ENCODE data around the gene ACSS1.

The ACSS1 gene

DNA sequence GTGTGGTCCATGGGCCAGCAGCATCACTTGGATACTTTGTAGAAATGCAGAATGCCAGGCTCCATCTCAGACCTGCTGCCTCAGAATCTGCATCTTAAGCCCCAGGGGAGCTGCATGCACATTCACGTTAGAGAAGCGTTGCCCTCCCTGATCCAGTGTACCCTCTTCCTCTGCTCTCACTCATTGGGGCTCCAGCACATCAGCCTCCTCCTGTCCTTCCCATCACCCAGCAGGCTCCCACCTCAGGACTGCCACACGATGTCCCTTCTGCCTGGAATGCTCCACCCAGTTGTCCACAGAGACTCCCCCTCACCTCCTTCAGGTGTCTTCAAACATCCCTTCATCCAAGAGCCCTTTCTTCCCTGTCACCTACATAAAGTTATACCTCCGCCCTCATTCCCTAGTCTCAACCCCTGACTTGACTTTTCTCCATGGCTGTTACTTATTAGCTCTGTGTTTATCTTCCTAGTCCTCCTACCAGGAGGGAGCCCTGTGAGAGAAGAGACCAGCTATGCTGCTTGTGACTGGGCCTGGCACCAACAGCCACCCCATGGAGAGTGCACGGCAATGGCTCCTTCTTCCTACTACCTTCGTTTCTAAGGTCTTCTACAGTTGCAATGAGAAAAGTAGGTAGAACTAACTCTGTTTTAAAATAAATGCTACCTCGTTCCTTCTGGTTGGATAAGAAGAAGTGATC lies 3.3 kb upstream of the ACSS1 start:
- no peak for DNase-seq (ENCODE audit: low read depth)
- TF ChIP-seq, protein P1, sequence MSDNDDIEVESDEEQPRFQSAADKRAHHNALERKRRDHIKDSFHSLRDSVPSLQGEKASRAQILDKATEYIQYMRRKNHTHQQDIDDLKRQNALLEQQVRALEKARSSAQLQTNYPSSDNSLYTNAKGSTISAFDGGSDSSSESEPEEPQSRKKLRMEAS (IDR thresholded peaks at IDR 0.05; ENCODE audit: low read depth, low read length): no peak
- no peak for TF ChIP-seq POLR2A (IDR thresholded peaks at IDR 0.05; ENCODE audit: extremely low read depth, insufficient read length)
- TF ChIP-seq, protein P2, sequence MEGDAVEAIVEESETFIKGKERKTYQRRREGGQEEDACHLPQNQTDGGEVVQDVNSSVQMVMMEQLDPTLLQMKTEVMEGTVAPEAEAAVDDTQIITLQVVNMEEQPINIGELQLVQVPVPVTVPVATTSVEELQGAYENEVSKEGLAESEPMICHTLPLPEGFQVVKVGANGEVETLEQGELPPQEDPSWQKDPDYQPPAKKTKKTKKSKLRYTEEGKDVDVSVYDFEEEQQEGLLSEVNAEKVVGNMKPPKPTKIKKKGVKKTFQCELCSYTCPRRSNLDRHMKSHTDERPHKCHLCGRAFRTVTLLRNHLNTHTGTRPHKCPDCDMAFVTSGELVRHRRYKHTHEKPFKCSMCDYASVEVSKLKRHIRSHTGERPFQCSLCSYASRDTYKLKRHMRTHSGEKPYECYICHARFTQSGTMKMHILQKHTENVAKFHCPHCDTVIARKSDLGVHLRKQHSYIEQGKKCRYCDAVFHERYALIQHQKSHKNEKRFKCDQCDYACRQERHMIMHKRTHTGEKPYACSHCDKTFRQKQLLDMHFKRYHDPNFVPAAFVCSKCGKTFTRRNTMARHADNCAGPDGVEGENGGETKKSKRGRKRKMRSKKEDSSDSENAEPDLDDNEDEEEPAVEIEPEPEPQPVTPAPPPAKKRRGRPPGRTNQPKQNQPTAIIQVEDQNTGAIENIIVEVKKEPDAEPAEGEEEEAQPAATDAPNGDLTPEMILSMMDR (IDR thresholded peaks at IDR 0.05; ENCODE audit: low read depth, low read length): no peak
- H3K4me3 ChIP-seq (ENCODE audit: low read depth, low read length): no peak overlapping the region

DNA sequence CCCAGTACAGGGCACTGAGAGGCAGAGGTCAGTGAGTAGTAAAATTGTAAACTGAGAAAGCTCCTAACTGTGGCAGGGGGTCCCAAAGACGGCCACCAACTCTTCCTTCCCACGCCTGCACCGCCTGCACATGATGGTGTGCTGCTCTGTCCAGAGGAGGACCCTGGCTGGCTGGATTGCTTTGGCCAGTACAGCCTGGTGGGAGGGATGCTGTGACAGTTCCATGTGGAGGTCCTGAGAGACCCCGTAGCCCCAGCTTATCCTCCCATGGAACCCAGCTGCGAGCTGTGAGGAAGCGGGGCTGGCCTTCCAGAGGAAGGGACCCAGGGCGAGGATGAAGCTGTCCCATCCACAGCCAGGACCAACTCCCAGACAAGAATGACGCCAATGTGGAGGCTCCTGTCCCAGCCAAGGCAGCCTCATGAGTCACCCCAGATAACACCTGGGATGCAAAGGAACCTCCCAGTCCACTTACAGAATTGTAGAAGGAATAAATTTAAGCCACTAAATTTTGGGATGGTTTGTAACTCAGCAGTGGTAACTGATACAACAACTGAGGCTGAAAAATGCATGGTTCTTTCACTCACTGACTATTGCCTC lies 2.0 kb upstream of the ACSS1 start:
- no peak for DNase-seq (ENCODE audit: low read depth)
- no peak overlapping the region for H3K4me3 ChIP-seq (ENCODE audit: low read depth, low read length)
- no peak for TF ChIP-seq MYC (IDR thresholded peaks at IDR 0.05; ENCODE audit: low read depth, low read length)
- TF ChIP-seq, protein P2 (IDR thresholded peaks at IDR 0.05; ENCODE audit: low read depth, low read length): no peak
- no peak for TF ChIP-seq POLR2A (IDR thresholded peaks at IDR 0.05; ENCODE audit: extremely low read depth, insufficient read length)
- TF ChIP-seq, protein P1 (IDR thresholded peaks at IDR 0.05; ENCODE audit: low read depth, low read length): no peak

DNA sequence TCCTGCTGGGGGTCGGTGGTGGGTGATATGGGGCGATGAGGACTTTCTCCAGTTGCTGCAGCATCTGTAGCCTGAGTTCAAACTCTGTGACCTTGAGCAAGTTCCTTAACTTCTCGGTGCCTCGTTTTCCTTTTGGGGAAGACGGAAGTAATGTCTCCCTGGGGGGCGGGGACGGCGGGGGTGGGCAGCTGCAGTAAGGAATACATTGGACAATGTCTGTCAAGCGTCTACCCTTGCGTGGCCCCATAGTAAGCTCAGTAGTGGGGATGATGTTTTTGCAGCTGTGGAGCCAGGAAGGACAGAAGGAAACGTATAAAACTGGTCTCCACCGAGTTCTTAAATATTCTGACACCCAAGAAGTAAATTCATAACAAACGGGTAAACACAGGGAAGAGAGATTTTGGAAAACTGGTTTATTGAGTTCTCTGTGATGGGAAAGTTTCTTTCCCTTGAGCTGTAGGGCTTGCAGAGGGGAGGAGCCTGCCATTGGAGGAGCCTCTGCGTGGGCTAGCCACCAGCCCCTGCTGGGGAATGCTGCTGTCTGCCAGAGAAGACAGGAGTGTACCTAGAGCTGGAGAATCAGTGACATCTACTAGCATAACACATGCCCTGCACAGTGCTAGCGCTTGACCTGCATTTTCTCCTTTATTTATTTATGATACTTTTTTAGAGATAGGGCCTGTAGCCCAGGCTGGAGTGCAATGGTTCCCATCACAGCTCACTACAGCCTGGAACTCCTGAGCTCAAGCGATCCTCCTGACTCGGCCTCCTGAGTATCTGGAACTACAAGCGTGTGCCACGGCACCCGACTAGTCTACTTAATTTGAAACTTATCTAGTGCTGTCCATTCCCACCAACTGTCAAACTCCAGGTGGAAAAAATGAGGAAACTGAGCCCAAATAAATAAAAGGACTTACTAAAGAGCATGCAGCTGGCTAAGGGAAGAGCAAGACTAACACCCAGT lies 1.2 kb upstream of the ACSS1 start:
- peak overlapping the region; percentile 56 for H3K4me3 ChIP-seq (ENCODE audit: low read depth, low read length)
- no peak for TF ChIP-seq POLR2A (IDR thresholded peaks at IDR 0.05; ENCODE audit: extremely low read depth, insufficient read length)
- no peak for TF ChIP-seq MYC (IDR thresholded peaks at IDR 0.05; ENCODE audit: low read depth, low read length)
- TF ChIP-seq, protein P2 (IDR thresholded peaks at IDR 0.05; ENCODE audit: low read depth, low read length): no peak
- TF ChIP-seq, protein P1 (IDR thresholded peaks at IDR 0.05; ENCODE audit: low read depth, low read length): no peak
- peak; percentile 46 for DNase-seq (ENCODE audit: low read depth)

DNA sequence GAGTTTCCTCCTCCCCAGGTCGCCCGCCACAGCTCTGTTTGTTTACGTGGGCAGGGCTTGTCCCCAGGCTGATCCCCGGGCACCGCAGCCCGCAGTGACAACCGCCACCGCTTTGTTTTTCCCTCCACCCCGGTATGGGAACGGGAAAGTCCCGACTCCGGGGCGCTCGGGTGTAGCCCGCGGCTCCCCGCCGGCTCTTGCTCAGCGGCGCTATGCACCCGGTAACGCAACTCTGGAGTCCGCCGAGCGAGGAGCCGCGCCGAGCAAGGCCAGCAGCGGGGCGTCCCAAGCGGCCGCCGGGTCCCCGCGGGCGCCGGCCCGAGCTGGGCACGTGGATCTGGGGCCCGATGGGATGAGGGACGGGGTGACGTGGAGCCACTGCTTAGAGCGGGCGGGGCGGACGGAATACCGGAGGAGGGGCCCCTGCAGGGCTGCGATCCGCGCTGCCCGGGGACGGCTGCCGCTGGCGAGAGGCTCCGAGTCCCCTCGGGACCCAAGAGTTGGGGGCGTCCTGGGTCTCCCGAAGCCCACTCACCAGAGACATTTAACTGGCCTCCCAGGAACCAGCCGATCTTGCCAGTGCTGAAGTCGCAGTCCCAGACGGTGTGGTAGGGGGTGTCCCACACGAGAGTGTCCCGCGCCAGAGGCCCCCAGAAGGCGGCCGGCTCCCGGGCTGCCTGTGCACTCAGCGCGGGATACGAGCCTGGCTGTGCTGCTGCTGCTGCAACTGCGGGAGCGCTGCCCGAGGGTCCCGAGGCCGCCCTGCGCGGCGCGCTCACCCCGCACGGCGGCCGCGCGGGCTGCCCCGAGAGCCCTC lies 497 bp downstream of the ACSS1 start:
- peak; percentile 79 for DNase-seq (ENCODE audit: low read depth)
- peak overlapping the region; percentile 56 for H3K4me3 ChIP-seq (ENCODE audit: low read depth, low read length)
- TF ChIP-seq, protein P1 (IDR thresholded peaks at IDR 0.05; ENCODE audit: low read depth, low read length): peak; percentile 20; the same call in 1 of the 2 replicates
- TF ChIP-seq, protein P2 (IDR thresholded peaks at IDR 0.05; ENCODE audit: low read depth, low read length): no peak

DNA sequence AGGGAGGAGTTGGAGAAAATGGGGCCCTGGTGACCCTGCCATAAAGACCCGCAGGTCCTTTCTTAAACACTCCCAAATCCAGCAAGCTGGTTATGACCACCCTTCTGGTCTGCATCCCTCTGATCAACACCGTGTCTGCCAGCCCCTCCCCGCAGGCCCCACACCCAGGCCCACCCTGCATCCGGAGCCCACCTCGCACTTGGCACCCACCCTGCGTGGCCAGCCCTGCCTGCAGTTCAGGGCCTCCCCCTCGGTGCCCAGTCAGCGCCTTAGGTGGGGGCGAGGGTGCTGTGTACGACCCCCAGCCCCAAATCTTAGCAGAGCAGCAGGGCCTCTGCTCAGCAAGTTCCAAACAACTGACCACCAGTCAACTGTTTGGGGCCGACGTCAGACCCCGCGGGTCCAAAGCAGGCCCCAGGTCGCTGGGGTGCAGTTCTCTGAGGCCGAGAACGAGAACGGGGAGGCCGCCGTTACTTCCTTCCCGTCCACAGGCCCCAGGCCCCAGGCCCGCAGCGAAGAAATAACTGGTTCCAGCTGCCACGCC lies 1.2 kb downstream of the ACSS1 start:
- peak overlapping the region; percentile 56 for H3K4me3 ChIP-seq (ENCODE audit: low read depth, low read length)
- no peak for DNase-seq (ENCODE audit: low read depth)
- TF ChIP-seq MYC (IDR thresholded peaks at IDR 0.05; ENCODE audit: low read depth, low read length) (no peak), POLR2A (IDR thresholded peaks at IDR 0.05; ENCODE audit: extremely low read depth, insufficient read length) (no peak)
- TF ChIP-seq, protein P1 (IDR thresholded peaks at IDR 0.05; ENCODE audit: low read depth, low read length): 0 out of 2 replicates have a peak, but pooled peaks have one; percentile 7
- TF ChIP-seq, protein P2 (IDR thresholded peaks at IDR 0.05; ENCODE audit: low read depth, low read length): no peak
